HG03045 (cell line): ENCODE measurements around the gene SMIM29.
"Not testable (repeated sequence)": the region's sequence is repeated elsewhere in the genome, so short reads cannot be mapped to it uniquely, and the experiment has no call there.

Experiments
- ATAC-seq: cut with Tn5 transposase; IDR thresholded peaks from one replicate; pipeline ENCODE4 v1.9.1; 2021; ENCODE audit warnings: mild to moderate bottlenecking, moderate library complexity; ENCODE audit not compliant: unreplicated experiment

The SMIM29 gene

DNA sequence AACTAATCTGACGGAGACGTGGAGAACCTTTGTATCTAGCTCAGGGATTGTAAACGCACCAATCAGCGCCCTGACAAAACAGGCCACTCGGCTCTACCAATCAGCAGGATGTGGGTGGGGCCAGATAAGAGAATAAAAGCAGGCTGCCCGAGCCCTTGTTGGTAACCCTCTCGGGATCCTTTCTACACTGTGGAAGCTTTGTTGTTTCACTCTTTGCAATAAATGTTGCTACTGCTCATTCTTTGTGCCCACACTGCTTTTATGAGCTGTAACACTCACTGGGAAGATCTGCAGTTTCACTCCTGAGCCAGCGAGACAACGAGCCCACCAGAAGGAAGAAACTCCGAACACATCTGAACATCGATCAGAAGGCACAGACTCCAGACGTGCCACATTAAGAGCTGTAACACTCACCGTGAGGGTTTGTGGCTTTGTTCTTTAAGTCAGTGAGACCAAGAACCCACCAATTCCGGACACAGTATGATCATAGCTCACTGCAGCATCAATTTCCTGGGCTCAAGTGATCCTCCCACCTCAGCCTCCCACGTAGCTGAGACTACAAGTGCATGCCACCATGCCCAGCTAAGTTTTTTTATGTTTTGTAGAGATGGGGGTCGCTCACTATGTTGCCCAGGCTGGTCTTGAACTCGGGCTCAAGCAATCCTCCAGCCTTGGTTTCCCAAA lies 21.0 kb upstream of the SMIM29 start:
- not testable (repeated sequence) for ATAC-seq

DNA sequence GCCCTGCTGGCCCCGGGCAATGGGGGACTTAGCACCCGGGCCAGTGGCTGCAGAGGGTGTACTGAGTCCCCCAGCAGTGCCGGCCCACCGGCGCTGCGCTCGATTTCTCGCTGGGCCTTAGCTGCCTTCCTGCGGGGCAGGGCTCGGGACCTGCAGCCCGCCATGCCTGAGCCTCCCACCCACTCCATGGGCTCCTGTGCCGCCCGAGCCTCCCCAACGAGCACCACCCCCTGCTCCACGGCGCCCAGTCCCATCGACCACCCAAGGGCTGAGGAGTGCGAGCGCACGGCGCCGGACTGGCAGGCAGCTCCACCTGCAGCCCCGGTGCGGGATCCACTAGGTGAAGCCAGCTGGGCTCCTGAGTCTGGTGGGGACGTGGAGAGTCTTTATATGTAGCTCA lies 20.3 kb upstream of the SMIM29 start:
- not testable (repeated sequence) for ATAC-seq

- no peak for ATAC-seq
Observed at GRCh38 chr6:34267746-34268145, 18.9 kb upstream of the SMIM29 start.

- ATAC-seq, result not testable (repeated sequence)
Observed at GRCh38 chr6:34263484-34263883, 14.7 kb upstream of the SMIM29 start.

- no peak for ATAC-seq
Observed at GRCh38 chr6:34260576-34261267, 11.9 kb upstream of the SMIM29 start.

- no peak for ATAC-seq
Observed at GRCh38 chr6:34259529-34260069, 10.8 kb upstream of the SMIM29 start.

GRCh38 chr6:34252395-34252794 lies 3.6 kb upstream of the SMIM29 start:
- ATAC-seq, result not testable (repeated sequence)

GRCh38 chr6:34249469-34250261 lies 859 bp upstream of the SMIM29 start:
- peak; percentile 25 for ATAC-seq

- peak; percentile 8 for ATAC-seq
Observed at GRCh38 chr6:34248198-34248726, 544 bp downstream of the SMIM29 start.

DNA sequence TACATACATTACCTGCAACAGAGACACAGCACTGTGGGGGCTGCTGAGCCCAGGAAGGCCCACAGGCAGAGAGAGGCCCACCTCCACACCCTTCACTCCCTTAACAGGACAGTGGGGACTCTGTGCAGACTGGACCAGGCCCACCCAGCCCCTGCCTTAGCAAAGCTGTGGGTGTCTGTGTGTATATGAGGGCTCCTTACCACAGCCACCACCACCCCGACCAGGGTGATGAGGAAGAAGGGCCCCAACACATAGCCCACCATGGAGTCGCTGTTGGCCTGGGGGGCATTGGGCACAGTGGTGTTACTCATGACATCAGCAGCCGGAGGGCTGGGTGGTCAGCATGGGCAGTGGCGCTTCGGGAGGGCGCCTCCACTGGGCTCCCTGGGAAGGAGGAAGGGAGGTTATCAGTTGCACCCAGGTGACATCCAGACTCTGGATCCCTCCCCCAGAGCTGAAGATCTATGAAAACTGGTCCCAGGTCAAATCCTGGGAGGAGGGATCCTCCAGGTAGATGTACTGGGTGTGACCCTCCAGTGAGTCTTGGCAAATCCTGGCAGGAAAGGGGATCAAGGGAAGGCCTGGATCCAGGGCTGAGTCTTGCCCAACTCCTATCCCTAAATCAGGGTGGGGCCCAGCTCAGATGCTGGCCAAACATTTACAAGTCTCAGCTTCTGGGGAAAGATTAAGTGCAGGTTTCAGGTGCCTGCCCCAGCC lies 1.2 kb downstream of the SMIM29 start:
- no peak for ATAC-seq

DNA sequence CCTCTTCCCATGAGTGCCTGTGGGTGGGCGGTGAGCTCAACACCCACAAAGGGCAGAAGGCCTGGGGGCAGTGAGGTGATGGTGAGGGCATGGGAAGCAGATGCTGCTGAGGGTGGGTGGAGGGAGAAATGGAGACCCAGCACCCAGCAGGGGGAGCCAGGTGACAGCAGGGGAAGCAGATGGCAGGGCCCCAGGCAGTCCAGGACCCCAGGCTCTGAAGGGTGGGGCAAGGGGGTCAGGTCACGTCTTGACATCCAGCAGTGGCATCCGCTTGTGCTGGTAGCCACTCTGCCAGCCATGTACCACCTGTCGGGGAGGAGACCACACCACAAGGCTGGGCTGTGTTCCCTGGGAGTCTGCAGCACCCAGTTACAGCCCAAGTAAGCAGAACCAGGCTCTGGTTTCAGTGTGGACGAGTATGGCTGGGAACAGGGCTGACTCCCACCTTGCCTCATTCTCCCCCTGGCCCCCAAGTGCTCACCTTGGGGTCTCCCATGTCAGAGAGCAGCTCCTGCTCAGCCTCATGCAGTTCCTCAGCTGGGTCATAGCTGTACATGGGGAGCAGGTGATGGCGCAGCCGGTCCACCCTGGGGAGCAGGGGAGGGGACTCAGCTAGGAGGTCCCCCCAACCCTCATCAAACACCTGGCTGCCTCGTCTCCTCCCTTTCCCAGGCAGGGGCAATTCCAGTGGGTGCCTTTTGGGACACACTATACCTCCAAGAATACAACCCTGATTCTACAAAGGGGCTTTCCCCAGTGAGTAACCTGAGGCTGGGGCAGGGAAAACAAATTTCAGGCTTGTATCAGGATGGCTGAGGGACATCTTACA lies 2.0 kb downstream of the SMIM29 start:
- no peak for ATAC-seq

GRCh38 chr6:34246249-34246562 lies 2.6 kb downstream of the SMIM29 start:
- ATAC-seq, result no peak

DNA sequence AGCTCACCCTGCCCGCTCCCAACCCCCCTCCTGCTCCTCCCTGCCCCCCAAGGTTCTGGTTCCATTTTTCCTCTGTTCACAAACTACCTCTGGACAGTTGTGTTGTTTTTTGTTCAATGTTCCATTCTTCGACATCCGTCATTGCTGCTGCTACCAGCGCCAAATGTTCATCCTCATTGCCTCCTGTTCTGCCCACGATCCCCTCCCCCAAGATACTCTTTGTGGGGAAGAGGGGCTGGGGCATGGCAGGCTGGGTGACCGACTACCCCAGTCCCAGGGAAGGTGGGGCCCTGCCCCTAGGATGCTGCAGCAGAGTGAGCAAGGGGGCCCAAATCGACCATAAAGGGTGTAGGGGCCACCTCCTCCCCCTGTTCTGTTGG lies 3.1 kb downstream of the SMIM29 start:
- ATAC-seq, result not testable (repeated sequence)

DNA sequence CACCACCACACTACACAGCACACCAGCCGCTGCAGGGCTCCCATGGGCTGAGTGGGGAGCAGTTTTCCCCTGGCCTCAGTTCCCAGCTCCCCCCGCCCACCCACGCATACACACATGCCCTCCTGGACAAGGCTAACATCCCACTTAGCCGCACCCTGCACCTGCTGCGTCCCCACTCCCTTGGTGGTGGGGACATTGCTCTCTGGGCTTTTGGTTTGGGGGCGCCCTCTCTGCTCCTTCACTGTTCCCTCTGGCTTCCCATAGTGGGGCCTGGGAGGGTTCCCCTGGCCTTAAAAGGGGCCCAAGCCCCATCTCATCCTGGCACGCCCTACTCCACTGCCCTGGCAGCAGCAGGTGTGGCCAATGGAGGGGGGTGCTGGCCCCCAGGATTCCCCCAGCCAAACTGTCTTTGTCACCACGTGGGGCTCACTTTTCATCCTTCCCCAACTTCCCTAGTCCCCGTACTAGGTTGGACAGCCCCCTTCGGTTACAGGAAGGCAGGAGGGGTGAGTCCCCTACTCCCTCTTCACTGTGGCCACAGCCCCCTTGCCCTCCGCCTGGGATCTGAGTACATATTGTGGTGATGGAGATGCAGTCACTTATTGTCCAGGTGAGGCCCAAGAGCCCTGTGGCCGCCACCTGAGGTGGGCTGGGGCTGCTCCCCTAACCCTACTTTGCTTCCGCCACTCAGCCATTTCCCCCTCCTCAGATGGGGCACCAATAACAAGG lies 3.6 kb downstream of the SMIM29 start:
- ATAC-seq, result not testable (repeated sequence)

DNA sequence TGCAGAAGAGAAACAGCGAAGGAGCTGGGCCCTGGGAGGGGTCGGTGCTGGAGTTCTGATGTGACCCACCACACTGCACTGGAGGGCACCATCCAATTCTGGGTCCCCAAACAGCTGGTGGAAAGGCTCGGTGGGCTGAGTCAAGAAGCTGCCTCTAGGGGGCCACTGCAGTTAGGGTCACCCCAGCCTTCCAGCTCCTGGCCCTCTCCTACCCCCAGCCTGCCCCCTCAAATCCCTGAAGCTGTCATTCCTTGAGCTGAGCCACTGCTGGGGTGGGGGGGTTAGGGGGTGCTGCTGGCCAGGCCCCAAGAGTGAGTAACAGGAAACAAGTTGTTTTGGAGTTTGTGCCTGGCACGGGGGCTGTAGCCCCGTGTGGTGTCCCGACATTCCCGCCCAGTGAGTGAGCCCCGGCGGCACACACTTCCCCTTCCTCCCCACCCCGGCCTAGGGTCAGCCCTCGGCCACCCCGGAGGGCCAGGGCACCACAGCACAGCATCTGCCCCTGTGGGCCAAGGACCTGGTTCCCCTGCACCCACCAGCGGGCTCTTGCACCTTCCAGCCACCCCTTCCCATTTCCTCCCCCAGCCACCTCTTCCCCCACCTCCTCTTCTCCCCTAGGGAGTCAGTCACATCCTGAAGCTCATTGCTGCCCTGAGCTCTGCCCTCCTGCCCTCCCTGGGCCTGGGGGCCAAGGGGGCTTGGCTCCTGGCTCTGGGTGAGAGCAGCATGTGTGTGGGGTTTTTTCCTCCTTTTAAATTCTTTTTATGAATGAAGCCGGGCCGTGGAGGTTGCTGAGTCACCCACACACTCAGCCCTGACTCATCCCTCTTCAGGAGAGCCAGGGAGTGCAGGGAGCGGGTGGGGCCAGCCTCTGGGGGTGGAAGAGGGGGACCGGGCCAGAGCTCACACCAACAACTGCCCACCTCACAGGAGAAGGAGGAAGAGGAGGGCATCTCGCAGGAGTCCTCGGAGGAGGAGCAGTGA lies 4.6 kb downstream of the SMIM29 start:
- ATAC-seq, result no peak

DNA sequence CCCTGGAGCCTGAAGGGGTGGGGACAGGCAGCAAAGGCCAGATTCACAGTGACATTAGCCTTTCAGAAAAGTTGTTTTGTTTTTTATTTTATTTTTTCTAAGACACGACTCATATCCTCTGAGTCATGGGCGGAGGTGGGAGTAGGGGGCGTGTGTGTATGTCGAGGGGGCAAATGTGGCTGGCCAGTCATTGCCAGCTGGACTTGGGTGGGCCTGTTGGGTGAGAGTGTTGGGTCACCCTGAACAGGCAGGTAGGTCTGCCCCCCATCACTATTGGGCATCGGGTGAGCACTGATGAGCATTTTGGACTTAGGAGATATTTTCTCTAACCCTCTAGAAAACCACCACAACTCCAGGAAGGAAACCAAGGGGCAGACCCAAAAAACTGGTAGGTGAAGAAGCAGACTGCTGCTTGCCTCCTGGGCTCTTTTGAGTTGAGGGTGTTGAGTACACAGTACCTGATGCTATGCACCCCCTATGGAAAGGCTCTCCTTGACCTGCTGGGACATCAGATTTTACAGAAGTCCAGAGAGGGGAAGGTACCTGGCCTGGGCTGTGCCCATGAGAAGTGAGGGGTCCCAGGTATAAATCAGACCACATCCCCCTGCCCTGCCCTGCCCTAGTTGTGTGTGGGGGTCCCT lies 5.6 kb downstream of the SMIM29 start:
- ATAC-seq, result no peak

DNA sequence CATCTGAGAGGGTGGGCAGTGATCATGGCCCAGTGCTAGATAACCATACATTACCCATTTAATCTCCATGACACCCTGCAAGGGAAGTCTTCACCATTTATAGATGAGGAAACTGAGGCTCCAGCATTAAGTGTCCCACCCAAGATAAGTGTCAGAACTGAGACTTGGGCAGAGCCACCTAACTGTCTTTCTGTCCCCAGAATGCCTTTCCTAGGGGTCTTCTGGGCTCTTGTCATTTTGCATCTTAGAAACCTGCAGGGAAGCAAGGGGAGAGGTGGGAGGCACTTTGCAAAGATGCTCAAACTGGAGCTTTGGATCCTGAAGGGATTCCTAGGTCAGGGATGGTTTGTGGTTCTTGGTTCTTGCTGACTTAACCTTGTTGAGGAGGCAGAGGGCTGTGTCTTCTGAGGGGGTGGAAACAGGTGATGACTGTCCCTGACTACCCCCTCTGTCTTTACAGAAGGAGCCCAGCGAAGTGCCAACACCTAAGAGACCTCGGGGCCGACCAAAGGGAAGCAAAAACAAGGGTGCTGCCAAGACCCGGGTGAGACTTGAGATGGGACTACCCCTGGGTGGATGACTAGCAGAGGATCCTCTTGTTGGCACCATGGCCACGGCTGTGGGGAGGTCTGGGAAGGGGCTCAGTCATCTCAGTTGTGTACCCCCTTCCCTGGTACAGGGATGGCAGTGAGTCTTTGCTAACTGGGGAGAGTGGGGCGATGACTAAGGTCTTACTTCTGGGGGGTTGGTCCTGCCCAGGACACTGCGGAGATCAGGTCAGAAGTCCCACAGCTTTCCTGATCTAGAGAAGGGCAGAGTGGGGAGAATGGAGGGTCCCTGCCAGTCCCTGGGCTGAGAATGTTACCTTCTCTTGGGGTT lies 6.3 kb downstream of the SMIM29 start:
- no peak for ATAC-seq
